AG09309 (cell line): ENCODE data around the gene LRP8.

Experiments
- DNase-seq: peaks from one replicate; pipeline ENCODE4 v3.0.0-alpha.2; 2010; ENCODE audit warnings: low read depth
- H3K4me3 ChIP-seq: 2 replicates; pipeline ENCODE4 v1.5.1; 2011; ENCODE audit warnings: mild to moderate bottlenecking, low read depth, low read length, moderate library complexity; ENCODE audit not compliant: control insufficient read depth
- TF ChIP-seq, protein P1 (sequence below): IDR thresholded peaks from 2 replicates; pipeline ENCODE4 v1.5.1; 2011; ENCODE audit warnings: mild to moderate bottlenecking, low read depth, low read length, inconsistent platforms; ENCODE audit not compliant: insufficient read depth, control insufficient read depth; ENCODE audit errors: missing control alignments

The LRP8 gene

DNA sequence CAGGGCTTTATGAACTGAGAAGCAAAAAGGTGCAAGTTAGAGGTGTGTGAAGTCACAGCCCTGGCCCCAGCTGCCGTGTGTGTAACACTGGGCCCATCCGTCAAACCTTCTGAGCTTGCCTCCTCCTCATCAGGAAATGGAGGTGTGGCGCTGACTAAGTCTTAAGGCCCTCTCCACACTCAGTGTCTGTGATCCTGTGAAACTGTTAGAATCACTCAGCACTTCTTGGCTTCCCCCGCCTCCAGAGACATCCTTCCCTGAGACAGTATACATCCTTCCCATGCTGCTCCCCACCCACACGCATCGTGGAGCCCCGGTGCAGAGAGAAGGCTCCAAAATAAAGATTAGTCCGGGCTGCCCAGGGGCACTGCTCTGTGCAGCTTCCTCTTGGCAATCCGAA is 33.3 kb downstream of the LRP8 start:
- TF ChIP-seq, protein P1, sequence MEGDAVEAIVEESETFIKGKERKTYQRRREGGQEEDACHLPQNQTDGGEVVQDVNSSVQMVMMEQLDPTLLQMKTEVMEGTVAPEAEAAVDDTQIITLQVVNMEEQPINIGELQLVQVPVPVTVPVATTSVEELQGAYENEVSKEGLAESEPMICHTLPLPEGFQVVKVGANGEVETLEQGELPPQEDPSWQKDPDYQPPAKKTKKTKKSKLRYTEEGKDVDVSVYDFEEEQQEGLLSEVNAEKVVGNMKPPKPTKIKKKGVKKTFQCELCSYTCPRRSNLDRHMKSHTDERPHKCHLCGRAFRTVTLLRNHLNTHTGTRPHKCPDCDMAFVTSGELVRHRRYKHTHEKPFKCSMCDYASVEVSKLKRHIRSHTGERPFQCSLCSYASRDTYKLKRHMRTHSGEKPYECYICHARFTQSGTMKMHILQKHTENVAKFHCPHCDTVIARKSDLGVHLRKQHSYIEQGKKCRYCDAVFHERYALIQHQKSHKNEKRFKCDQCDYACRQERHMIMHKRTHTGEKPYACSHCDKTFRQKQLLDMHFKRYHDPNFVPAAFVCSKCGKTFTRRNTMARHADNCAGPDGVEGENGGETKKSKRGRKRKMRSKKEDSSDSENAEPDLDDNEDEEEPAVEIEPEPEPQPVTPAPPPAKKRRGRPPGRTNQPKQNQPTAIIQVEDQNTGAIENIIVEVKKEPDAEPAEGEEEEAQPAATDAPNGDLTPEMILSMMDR: no peak
- no peak overlapping the region for H3K4me3 ChIP-seq
- no peak for DNase-seq

DNA sequence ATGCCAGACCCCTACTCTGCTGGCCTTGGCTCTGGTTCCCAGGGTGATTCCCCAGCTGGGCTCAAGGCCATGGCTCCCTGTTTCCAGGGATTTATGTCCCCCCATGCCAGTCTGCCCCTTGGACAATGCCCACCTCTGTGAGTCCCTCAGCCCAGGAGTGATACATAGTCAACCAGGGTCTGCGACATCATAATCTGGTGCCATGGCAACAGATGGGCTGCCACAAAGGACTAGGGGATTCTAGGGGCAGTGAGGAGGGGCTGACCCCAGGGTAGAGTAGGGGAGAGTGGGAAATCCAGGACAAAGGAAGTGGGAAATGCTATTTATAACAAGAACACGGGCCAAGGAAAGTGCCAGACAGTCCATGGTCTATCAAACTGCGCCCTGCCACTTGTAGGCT is 33.8 kb downstream of the LRP8 start:
- TF ChIP-seq, protein P1: no peak
- DNase-seq: no peak
- H3K4me3 ChIP-seq: no peak overlapping the region

DNA sequence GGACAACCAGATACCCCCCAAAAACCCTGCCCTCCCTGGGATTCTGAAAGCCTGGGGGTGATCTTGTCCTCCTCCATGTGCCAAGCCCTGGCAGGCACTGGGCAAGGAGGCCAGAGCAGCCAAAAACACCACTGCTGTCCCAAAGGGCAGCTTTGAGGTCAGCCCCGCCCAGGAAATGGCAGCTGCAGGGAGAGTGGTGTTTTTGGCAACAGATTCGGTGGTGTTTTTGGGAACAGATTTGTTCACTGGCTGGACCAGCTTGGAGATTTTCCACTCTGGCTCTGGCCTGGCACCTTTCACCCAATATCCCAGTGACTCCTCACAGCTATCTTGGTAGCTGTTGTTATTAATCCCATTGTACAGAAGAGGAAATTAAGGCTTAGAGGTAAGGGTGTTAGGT is 34.7 kb downstream of the LRP8 start:
- DNase-seq: no peak
- TF ChIP-seq, protein P1: no peak
- no peak overlapping the region for H3K4me3 ChIP-seq

DNA sequence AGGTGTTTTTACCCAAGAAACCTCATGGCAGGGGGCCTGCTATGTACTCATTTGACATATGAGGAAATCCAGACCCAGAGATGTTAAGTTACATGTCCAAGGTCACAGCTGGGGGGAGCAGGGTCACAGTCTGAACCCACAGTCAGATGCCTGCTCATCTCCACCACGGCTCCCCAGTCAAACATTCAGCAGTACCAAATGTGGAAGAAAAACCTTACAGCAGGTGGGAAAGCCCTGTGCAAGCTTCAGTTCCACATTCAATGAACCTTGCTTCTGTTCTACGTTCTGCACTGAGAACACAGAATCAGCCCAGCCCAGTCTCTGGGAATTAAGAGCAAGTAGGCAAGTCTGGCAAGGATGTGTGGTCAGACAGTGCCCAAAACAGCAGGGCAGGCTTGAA is 35.2 kb downstream of the LRP8 start:
- TF ChIP-seq, protein P1: no peak
- H3K4me3 ChIP-seq: no peak overlapping the region
- no peak for DNase-seq

DNA sequence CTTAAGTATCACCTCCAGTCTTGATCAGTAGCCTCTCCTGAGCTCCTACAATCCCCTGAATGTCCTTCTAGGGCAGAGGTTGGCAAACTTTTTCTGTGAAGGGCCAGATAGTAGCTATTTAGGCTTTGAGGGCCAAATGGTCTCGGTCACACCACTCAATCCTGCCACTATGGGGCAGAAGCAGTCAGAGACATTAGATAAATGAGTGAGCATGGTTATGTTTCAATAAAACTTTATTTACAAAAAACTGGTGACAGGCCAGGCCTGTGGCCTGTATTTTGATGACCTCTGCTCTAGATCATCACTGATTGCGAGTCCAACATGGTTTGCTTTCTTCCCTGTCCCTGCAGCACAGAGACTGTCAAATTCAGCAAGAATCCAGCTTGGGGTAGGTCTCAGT is 36.3 kb downstream of the LRP8 start:
- no peak overlapping the region for H3K4me3 ChIP-seq
- no peak for DNase-seq
- TF ChIP-seq, protein P1: no peak

DNA sequence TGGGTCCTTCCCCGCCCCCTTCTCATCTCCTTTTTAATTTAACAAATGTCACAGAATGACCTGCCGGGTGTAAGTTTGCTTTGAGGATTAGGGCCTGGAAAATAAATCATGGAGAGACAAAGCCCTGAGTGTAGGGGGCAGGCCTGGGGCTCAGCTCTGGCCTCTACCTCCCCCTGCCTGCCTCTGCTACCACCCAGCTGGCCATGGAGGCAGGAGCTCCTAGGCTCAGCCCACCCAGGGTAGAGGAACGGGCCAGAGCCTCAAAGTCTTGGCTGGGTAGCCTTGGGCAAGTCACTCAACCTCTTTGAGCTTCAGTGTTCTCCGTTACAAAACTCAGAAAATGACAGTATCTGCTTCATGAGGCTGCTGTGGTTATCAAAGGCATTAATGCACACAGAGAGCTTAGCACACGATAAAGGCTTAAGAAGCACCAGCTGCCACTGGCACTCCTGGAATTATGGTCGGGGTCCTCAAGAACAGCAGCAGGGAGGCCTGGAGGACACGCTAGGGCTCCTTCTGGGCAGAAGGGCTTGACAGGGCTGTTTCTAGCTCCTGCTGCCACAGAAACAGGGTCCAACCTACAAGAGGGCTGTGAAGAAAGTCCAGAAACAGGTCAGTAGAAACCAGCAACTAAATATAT is 39.0 kb downstream of the LRP8 start:
- TF ChIP-seq, protein P1: no peak
- H3K4me3 ChIP-seq: no peak overlapping the region
- DNase-seq: no peak
